Endothelial cell of umbilical vein (primary cell): ENCODE data around the gene CARD9. TPM values are rescaled to one million over a fixed set of nuclear protein-coding genes. Genes with fewer than 3 reads are reported as not detected.

ENCODE experiments used
- BruUV-seq: library from RNA; stranded (reverse); fragments of 400-500 nt; replicated peaks from 2 replicates; lab custom pipeline; 2021; lab: Mats Ljungman, UMichigan
- CTCF ChIA-PET: fragments of 300-600, 350-600 bp; sonication (Branson Sonifier 250); formaldehyde crosslinking; loops from one replicate; lab custom pipeline; 2021; ENCODE audit warnings: antibody characterized with exemption, inconsistent platforms; lab: Charles Lee
- POLR2A ChIA-PET: fragments of 300-600, 350-600 bp; sonication (Branson Sonifier 250); formaldehyde crosslinking; loops from one replicate; lab custom pipeline; 2021; ENCODE audit warnings: antibody characterized with exemption, inconsistent platforms; lab: Charles Lee
- DNase-seq: peaks from one replicate; pipeline ENCODE4 v3.0.0-alpha.2; 2011; ENCODE audit warnings: low read depth, low spot score
- FAIRE-seq: peaks from 2 replicates; lab custom pipeline; 2011; peaks lifted over from hg19 to GRCh38; lab: Jason Lieb, UNC
- H2AFZ ChIP-seq: 2 replicates; pipeline ENCODE4 v1.6.0; 2012; ENCODE audit warnings: low read depth, low read length, control low read depth, inconsistent platforms
- H3K27ac ChIP-seq: 2 replicates; pipeline ENCODE4 v1.5.1; 2011; ENCODE audit warnings: low read depth, mild to moderate bottlenecking, control low read depth, low read length, moderate library complexity; ENCODE audit not compliant: insufficient read depth
- H3K27me3 ChIP-seq, 2 experiments: 2 replicates each; pipeline versions ENCODE4 v1.6.0 to v1.6.1; 2011; ENCODE audit warnings: low read length in 2 of 2, mixed read lengths in 1 of 2; ENCODE audit not compliant: control insufficient read depth in 2 of 2, insufficient read depth in 2 of 2
- H3K36me3 ChIP-seq, 2 experiments: 2 replicates in 1 of 2; 3 replicates in 1 of 2; pipeline ENCODE4 v1.5.1; 2011; ENCODE audit warnings: low read length in 2 of 2, mild to moderate bottlenecking in 1 of 2, moderate library complexity in 1 of 2; ENCODE audit not compliant: control insufficient read depth in 2 of 2, insufficient read depth in 2 of 2; ENCODE audit errors: extremely low read depth in 1 of 2
- H3K4me1 ChIP-seq: 3 replicates; pipeline ENCODE4 v1.5.1; 2011; ENCODE audit warnings: mild to moderate bottlenecking, low read length; ENCODE audit not compliant: control insufficient read depth, insufficient read depth; ENCODE audit errors: extremely low read depth
- H3K4me2 ChIP-seq: 2 replicates; pipeline ENCODE4 v1.6.1; 2011; ENCODE audit warnings: low read length, control low read depth, mixed read lengths; ENCODE audit not compliant: insufficient read depth
- H3K4me3 ChIP-seq, 3 experiments: fragments of 200-600 bp in 1 of 3; sonication (generic), shearing (Covaris generic) in 1 of 3; replicated peaks in 1 of 3; 2 replicates each; pipeline ENCODE4 v1.5.1; 2011 to 2016; ENCODE audit warnings: control low read depth in 3 of 3, low read length in 3 of 3, mild to moderate bottlenecking in 2 of 3, inconsistent platforms in 1 of 3, low read depth in 1 of 3, moderate library complexity in 1 of 3; ENCODE audit not compliant: insufficient read depth in 1 of 3
- H3K79me2 ChIP-seq: 2 replicates; pipeline ENCODE4 v1.6.0; 2012; ENCODE audit warnings: low read length, inconsistent platforms; ENCODE audit not compliant: control insufficient read depth, insufficient read depth
- H3K9ac ChIP-seq: replicated peaks from 2 replicates; pipeline ENCODE3; 2011; ENCODE audit warnings: low read length, control low read depth; ENCODE audit not compliant: insufficient read depth; ENCODE audit errors: extremely low read depth
- H3K9me1 ChIP-seq: replicated peaks from 3 replicates; pipeline ENCODE4 v1.6.0; 2011; ENCODE audit warnings: mild to moderate bottlenecking, low read length; ENCODE audit not compliant: control insufficient read depth, insufficient read depth; ENCODE audit errors: extremely low read depth
- H3K9me3 ChIP-seq: replicated peaks from 2 replicates; pipeline ENCODE4 v1.5.1; 2012; ENCODE audit warnings: low read length, inconsistent platforms; ENCODE audit not compliant: control insufficient read depth, insufficient read depth
- H4K20me1 ChIP-seq: replicated peaks from 2 replicates; pipeline ENCODE3; 2011; ENCODE audit warnings: mild to moderate bottlenecking, low read length; ENCODE audit not compliant: control insufficient read depth, insufficient read depth; ENCODE audit errors: extremely low read depth
- EZH2 ChIP-seq: IDR thresholded peaks from 2 replicates; pipeline ENCODE4 v1.6.1; 2012; ENCODE audit warnings: borderline replicate concordance, low read depth, mild to moderate bottlenecking, moderate library complexity, low read length, inconsistent platforms; ENCODE audit not compliant: severe bottlenecking
- FOS ChIP-seq: IDR thresholded peaks from 2 replicates; pipeline ENCODE4 v1.6.1; 2011; ENCODE audit warnings: mild to moderate bottlenecking, low read length, moderate library complexity, borderline replicate concordance; ENCODE audit not compliant: insufficient read depth
- GATA2 ChIP-seq: IDR thresholded peaks from 2 replicates; pipeline ENCODE4 v1.7.0; 2011; ENCODE audit warnings: low read depth, mild to moderate bottlenecking, moderate library complexity, mixed read lengths, low read length; ENCODE audit not compliant: insufficient read length, insufficient read depth
- JUN ChIP-seq: IDR thresholded peaks from 2 replicates; pipeline ENCODE4 v1.6.1; 2011; ENCODE audit warnings: borderline replicate concordance, low read depth; ENCODE audit not compliant: insufficient read length, insufficient read depth
- MYC ChIP-seq: IDR thresholded peaks from one replicate; pipeline ENCODE4 v1.6.1; 2011; ENCODE audit warnings: mild to moderate bottlenecking, low read depth, low read length
- POLR2A ChIP-seq: IDR thresholded peaks from 2 replicates; pipeline ENCODE4 v1.6.1; 2012; ENCODE audit warnings: low read depth, mild to moderate bottlenecking, control low read depth, low read length
- POLR2AphosphoS5 ChIP-seq: IDR thresholded peaks from 2 replicates; pipeline ENCODE4 v1.6.1; 2012; ENCODE audit warnings: low read depth, mild to moderate bottlenecking, control low read depth, low read length, moderate library complexity; ENCODE audit not compliant: insufficient read depth
- dilution Hi-C: fragments of 300-500 bp; cut with MboI; formaldehyde crosslinking; loops from one replicate; pipeline ENCODE4 v1.15.0; 2019; ENCODE audit warnings: low sequenced_read_pairs; ENCODE audit not compliant: extremely low pct_ligation_motif_present
- intact Hi-C: fragments of 100-400 bp; cut with micrococcal nuclease; formaldehyde crosslinking; loops from one replicate; pipeline ENCODE4 v1.10.0; 2022
- polyA plus RNA-seq, 4 experiments: library from polyadenylated mRNA; depleted of rRNA in 3 of 4; stranded (reverse) in 3 of 4; unstranded in 1 of 4; fragments of >200 nt; gene quantifications; 2 replicates each; pipeline versions ENCODE4 v1.2.1 to v1.2.3, GENCODE V29; 2011 to 2012; ENCODE audit warnings: missing spikeins in 1 of 4
- total RNA-seq: library from RNA; stranded (reverse); gene quantifications from 2 replicates; pipeline ENCODE4 v1.2.3, GENCODE V29; 2021
- TF ChIP-seq, protein P1 (sequence below): IDR thresholded peaks from 2 replicates; pipeline ENCODE4 v1.6.1; 2011; ENCODE audit not compliant: insufficient read depth, insufficient read length
- TF ChIP-seq, protein P2 (sequence below), 2 donors: IDR thresholded peaks; 1 replicate in 1 of 2; 2 replicates in 1 of 2; pipeline ENCODE4 v1.5.1; 2011; ENCODE audit warnings: low read length in 2 of 2, mild to moderate bottlenecking in 2 of 2, moderate library complexity in 2 of 2, control low read depth in 1 of 2, inconsistent platforms in 1 of 2, low read depth in 1 of 2; ENCODE audit not compliant: insufficient read depth in 1 of 2; ENCODE audit errors: extremely low read depth in 1 of 2

CARD9 gene
- total and polyA plus RNA-seq, 2 donors (not counting 3 experiments of a cell fraction or from before 2014, with no cell fraction given), result 0.22 to 0.71 TPM

DNA sequence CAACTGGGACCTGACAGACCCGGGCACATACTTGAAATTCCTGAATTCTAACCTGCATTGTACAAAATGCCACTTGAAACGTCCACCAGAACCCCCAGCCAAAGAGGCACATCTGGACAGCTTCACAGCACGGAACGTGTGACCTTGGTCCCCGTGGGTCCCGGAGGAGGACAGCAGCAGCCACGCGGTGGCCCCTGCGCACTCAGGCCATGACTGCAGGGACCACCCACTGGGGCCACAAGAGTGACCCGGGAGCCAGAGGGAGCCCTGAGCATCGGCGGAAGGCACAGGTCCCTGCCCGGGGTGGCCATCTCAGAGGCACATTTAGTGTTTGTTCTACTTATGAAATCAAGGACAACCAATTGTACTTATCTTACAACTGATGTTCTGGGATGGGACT, 28.6 kb upstream of the CARD9 start:
- FAIRE-seq, result no peak
- intact Hi-C loops, result no loop called here

More for the DNA sequence above, 28.6 kb upstream of the CARD9 start:
- CTCF ChIA-PET, result interaction anchor here (1.9 to 2.9 kb wide), 3 partner anchors 8 to 230 kb away, joined by 6 to 22 read pairs (median 12); partner anchors contain the start of genes ENTR1 and PMPCA
- Histone ChIP-seq H3K27me3 (no peaks in the 10 kb centered on the region), H3K9me1 (no peaks in the 10 kb centered on the region), H4K20me1 (no peaks in the 10 kb centered on the region), H3K9ac (no peak overlapping the region), H3K4me3 (no peak overlapping the region), H3K9me3 (no peaks in the 10 kb centered on the region), H2AFZ (no peak overlapping the region), H3K4me2 (no peak overlapping the region), H3K27ac (no peak overlapping the region), H3K79me2 (peaks cover 22% of the 10 kb centered on the region), H3K4me1 (peaks cover 10% of the 10 kb centered on the region), H3K36me3 (peaks cover 0 to 27% of the 10 kb centered on the region in 2 experiments)
- no peak for DNase-seq
- dilution Hi-C loops, result no loop called here
- no TSS peak for BruUV-seq
- TF ChIP-seq MYC (no peak), POLR2A (no peak), POLR2AphosphoS5 (no peak), GATA2 (no peak), EZH2 (no peak), FOS (no peak), JUN (no peak)
- TF ChIP-seq, protein P1, sequence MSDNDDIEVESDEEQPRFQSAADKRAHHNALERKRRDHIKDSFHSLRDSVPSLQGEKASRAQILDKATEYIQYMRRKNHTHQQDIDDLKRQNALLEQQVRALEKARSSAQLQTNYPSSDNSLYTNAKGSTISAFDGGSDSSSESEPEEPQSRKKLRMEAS, result no peak
- TF ChIP-seq, protein P2, sequence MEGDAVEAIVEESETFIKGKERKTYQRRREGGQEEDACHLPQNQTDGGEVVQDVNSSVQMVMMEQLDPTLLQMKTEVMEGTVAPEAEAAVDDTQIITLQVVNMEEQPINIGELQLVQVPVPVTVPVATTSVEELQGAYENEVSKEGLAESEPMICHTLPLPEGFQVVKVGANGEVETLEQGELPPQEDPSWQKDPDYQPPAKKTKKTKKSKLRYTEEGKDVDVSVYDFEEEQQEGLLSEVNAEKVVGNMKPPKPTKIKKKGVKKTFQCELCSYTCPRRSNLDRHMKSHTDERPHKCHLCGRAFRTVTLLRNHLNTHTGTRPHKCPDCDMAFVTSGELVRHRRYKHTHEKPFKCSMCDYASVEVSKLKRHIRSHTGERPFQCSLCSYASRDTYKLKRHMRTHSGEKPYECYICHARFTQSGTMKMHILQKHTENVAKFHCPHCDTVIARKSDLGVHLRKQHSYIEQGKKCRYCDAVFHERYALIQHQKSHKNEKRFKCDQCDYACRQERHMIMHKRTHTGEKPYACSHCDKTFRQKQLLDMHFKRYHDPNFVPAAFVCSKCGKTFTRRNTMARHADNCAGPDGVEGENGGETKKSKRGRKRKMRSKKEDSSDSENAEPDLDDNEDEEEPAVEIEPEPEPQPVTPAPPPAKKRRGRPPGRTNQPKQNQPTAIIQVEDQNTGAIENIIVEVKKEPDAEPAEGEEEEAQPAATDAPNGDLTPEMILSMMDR (IDR thresholded peaks at IDR 0.05; ENCODE audit: extremely low read depth in 1 of 2, insufficient read depth in 1 of 2, low read depth in 1 of 2, low read length in 2 of 2), result no peak
- POLR2A ChIA-PET, result interaction anchor here (0.8 kb wide), 1 partner anchor 48 kb away, joined by 3 read pairs; no protein-coding TSS in a partner anchor
